Measurements from ENCODE around the gene CDK16. TPM values are rescaled to one million over a fixed set of nuclear protein-coding genes. Genes with fewer than 3 reads are reported as not detected.

Gene CDK16
- total and polyA plus RNA-seq, 9 of the 15 experiments (the other 6 are each of a cell fraction or from before 2014, with no cell fraction given) = 3.9 to 104 (median 57.5) TPM

DNA sequence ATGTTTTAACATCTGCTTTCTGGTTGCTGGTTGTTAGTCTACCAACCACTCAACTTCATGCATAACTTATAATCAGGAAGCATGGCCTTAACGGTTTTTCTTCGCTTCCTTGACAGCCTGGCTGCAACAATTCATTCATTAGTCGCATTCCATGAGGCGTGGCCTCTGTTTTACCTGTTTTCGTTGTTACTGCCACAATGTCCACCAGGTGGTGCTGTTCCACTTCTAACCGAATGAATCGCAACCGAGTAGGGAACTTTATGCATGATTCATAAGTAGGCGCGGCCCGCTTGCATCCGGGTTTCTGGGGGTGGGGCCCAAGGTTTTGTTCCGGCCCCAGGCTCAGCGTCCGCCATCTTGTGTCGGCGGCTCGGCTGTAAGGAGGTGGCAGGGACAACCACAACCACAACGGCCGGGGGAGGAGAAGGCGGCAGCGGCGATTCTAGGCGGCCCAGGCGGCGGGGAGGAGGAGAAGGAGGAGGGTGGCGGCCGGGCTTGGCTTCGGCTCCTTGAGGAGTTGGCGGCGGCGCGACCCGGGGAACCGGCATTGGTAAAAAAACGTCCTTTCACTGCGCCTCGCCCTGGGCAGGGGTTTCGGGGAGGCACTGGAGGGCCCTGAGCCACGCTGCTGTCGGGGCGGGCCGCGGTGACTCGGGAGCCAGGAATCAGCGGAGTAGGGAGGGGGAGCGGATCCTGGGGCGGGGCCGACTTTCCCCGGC lies 24.8 kb upstream of the CDK16 start, which contains the start of gene UBA1 (continued):
- TF ChIP-seq ZNF280B (CRISPR knock-in tag; IDR thresholded peaks at IDR 0.05) = no peak
- TF ChIP-seq PTTG1 (tag; IDR thresholded peaks at IDR 0.05; ENCODE audit: low read depth) = no peak
- TF ChIP-seq ELF1 (tag; IDR thresholded peaks at IDR 0.05) = peak; percentile 82
- TF ChIP-seq SRSF9 (IDR thresholded peaks at IDR 0.05; ENCODE audit: borderline replicate concordance, low read depth, low read length) = no peak
- TF ChIP-seq PHF21A (IDR thresholded peaks at IDR 0.05; ENCODE audit: borderline replicate concordance, low read depth) = no peak
- no peak for TF ChIP-seq ELK3 (CRISPR knock-in tag; IDR thresholded peaks at IDR 0.05)
- TF ChIP-seq MYC (IDR thresholded peaks at IDR 0.05; ENCODE audit: low read depth, low read length) = peak; percentile 43
- TF ChIP-seq MYC (CRISPR knock-in tag; IDR thresholded peaks at IDR 0.05; ENCODE audit: borderline replicate concordance, low read depth) = no peak
- peak; percentile 50; the same call in 1 of the 2 replicates for TF ChIP-seq ETV5 (CRISPR knock-in tag; IDR thresholded peaks at IDR 0.05; ENCODE audit: low read depth)
- TF ChIP-seq JUNB (CRISPR knock-in tag; conservative IDR thresholded peaks at IDR 0.05) = no peak
- no peak for TF ChIP-seq HDAC6 (IDR thresholded peaks at IDR 0.05; ENCODE audit: low read depth, low read length)
- no peak for TF ChIP-seq CAMTA2 (CRISPR knock-in tag; conservative IDR thresholded peaks at IDR 0.05)
- TF ChIP-seq, protein P1, sequence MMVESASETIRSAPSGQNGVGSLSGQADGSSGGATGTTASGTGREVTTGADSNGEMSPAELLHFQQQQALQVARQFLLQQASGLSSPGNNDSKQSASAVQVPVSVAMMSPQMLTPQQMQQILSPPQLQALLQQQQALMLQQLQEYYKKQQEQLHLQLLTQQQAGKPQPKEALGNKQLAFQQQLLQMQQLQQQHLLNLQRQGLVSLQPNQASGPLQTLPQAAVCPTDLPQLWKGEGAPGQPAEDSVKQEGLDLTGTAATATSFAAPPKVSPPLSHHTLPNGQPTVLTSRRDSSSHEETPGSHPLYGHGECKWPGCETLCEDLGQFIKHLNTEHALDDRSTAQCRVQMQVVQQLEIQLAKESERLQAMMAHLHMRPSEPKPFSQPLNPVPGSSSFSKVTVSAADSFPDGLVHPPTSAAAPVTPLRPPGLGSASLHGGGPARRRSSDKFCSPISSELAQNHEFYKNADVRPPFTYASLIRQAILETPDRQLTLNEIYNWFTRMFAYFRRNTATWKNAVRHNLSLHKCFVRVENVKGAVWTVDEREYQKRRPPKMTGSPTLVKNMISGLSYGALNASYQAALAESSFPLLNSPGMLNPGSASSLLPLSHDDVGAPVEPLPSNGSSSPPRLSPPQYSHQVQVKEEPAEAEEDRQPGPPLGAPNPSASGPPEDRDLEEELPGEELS (CRISPR knock-in tag; IDR thresholded peaks at IDR 0.05; ENCODE audit: borderline replicate concordance) = no peak
- no peak for TF ChIP-seq LCOR (CRISPR knock-in tag; IDR thresholded peaks at IDR 0.05)
- TF ChIP-seq CBFB (CRISPR knock-in tag; IDR thresholded peaks at IDR 0.05) = no peak
- TF ChIP-seq ZNF707 (CRISPR knock-in tag; conservative IDR thresholded peaks at IDR 0.05) = no peak
- no peak for TF ChIP-seq ARID3B (CRISPR knock-in tag; IDR thresholded peaks at IDR 0.05; ENCODE audit: borderline replicate concordance)
